GM12873 (cell line): Measurements from ENCODE around the gene GRIN2A.

Source experiments
- CTCF ChIP-seq: IDR thresholded peaks from 2 replicates; pipeline ENCODE4 v1.5.1; 2012; ENCODE audit warnings: low read depth, mild to moderate bottlenecking, moderate library complexity, low read length, control low read depth; ENCODE audit not compliant: insufficient read depth; ENCODE audit errors: missing control alignments

The GRIN2A gene

DNA sequence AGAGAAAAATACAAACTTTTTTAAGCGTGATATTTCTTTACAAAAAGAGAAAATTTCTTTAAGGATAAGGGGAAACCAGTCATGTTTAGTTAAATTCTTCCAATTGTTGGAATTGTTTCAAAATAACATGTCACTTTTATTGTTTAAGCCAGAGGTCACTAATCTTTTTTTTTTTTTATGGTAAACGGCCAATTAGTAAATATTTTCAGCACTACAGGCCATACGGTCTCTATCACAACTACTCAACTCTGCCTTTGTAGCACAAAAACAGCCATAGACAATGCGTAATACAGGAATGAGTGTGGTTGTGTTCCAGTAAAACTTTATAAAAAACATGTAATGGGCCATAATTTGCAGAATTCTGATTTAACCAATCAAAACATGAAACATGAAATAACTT lies 401.4 kb downstream of the GRIN2A start:
- TF ChIP-seq CTCF: no peak

- no peak for TF ChIP-seq CTCF
Measured at GRCh38 chr16:9778849-9779248, 403.4 kb downstream of the GRIN2A start.

- no peak for TF ChIP-seq CTCF
Measured at GRCh38 chr16:9775998-9776397, 406.2 kb downstream of the GRIN2A start.

DNA sequence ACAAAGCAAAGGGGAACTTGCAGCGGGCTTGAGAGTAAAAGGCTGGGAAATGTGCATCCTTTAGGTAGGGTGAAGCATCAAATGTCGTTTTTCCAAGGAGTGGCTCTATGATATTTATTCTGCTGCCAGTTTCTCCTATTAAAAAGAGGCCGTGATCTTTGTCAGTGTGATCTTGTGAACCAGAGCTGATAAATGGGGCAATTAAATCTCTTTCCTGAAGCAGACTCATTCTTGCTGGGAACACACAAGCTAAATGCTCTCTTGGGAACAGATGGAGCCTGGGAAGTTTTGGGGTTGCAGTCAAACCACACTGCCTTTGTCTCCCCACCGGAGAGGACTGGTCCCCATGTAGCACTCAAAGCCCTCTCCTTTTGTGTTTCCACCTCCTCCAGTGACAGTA lies 408.9 kb downstream of the GRIN2A start:
- no peak for TF ChIP-seq CTCF

GRCh38 chr16:9772526-9773225 lies 409.6 kb downstream of the GRIN2A start:
- TF ChIP-seq CTCF: no peak

DNA sequence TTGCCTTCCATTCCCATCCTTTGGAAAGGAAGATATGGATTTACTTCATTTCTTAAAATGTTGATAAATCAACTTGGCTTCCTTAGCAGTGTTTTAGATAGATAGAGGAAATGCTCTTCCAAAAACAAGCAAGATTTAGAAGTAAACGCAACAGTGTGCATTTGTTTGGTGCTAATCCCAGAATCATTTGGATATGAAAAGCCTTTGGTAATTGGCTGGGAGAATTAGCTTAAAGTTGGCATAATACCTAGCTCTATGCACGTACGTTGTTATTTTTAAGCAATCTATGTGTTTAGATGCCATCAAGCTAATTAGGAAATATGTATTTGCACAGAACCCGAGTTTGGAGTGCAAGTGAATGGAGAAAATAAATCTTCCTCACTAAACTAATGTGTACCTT lies 415.3 kb downstream of the GRIN2A start:
- TF ChIP-seq CTCF: no peak

GRCh38 chr16:9763505-9763904 lies 418.7 kb downstream of the GRIN2A start:
- TF ChIP-seq CTCF: no peak
